ENCODE data around the gene ZNRD2. TPM values are rescaled to one million over a fixed set of nuclear protein-coding genes. Genes with fewer than 3 reads are reported as not detected.

ZNRD2 gene
- polyA plus RNA-seq, 1 experiment, result 73.3 TPM

GRCh38 chr11:65538915-65539743 lies 31.1 kb upstream of the ZNRD2 start:
- ChIA-PET CTCF (interaction anchor here (1.8 to 5.7 kb wide), 7 partner anchors 9 to 52 kb away, joined by 5 to 134 read pairs (median 26); partner anchors contain the start of genes EHBP1L1, FAM89B, KCNK7 and ZNRD2), POLR2A (interaction anchor here (0.5 kb wide), 1 partner anchor 14 kb away, joined by 3 read pairs; the partner anchor contains the start of gene SCYL1)
- H3K4me3 ChIP-seq (ENCODE audit: low read depth, low read length), result no peak overlapping the region
- no peak for DNase-seq (ENCODE audit: low read depth)
- no peaks in the 10 kb centered on the region for H3K27me3 ChIP-seq (ENCODE audit: control insufficient read depth, insufficient read depth, low read length)
- peaks cover 52% of the 10 kb centered on the region for H3K36me3 ChIP-seq (ENCODE audit: control insufficient read depth, insufficient read depth, low read length)
- TF ChIP-seq CTCF (IDR thresholded peaks at IDR 0.05; ENCODE audit: insufficient read depth, low read depth, low read length), result no peak

- Histone ChIP-seq H3K36me3 (ENCODE audit: control insufficient read depth, insufficient read depth, low read length) (peaks cover 56% of the 10 kb centered on the region), H3K27me3 (ENCODE audit: control insufficient read depth, insufficient read depth, low read length) (no peaks in the 10 kb centered on the region), H3K4me3 (ENCODE audit: low read depth, low read length) (peak overlapping the region; percentile 18)
- CTCF ChIA-PET, result interaction anchor here (0.7 to 5.7 kb wide), 18 partner anchors 10 to 165 kb away, joined by 3 to 134 read pairs (median 13); partner anchors contain the start of genes EHBP1L1, FAM89B, KCNK7 and LTBP3
- TF ChIP-seq CTCF (IDR thresholded peaks at IDR 0.05; ENCODE audit: insufficient read depth, low read depth, low read length), result no peak
- no peak for DNase-seq (ENCODE audit: low read depth)
- POLR2A ChIA-PET, result interaction anchor here (0.5 kb wide), 1 partner anchor 15 kb away, joined by 3 read pairs; the partner anchor contains the start of gene SCYL1
Measured at GRCh38 chr11:65539744-65540289, 30.5 kb upstream of the ZNRD2 start.

- Histone ChIP-seq H3K4me3 (ENCODE audit: low read depth, low read length) (peak overlapping the region; percentile 18), H3K36me3 (ENCODE audit: control insufficient read depth, insufficient read depth, low read length) (peaks cover 54% of the 10 kb centered on the region), H3K27me3 (ENCODE audit: control insufficient read depth, insufficient read depth, low read length) (no peaks in the 10 kb centered on the region)
- ChIA-PET CTCF (interaction anchor here (0.6 to 5.7 kb wide), 22 partner anchors 10 to 311 kb away, joined by 3 to 134 read pairs (median 6); partner anchors contain the start of genes EHBP1L1, FAM89B, KCNK7 and LTBP3), POLR2A (interaction anchor here (0.6 kb wide), 1 partner anchor 122 kb away, joined by 3 read pairs; no protein-coding TSS in a partner anchor)
- peak; percentile 82 for TF ChIP-seq CTCF (IDR thresholded peaks at IDR 0.05; ENCODE audit: insufficient read depth, low read depth, low read length)
- DNase-seq (ENCODE audit: low read depth), result peak; percentile 37
Measured at GRCh38 chr11:65540290-65541092, 29.8 kb upstream of the ZNRD2 start.

GRCh38 chr11:65541093-65541982 lies 28.9 kb upstream of the ZNRD2 start:
- Histone ChIP-seq H3K36me3 (ENCODE audit: control insufficient read depth, insufficient read depth, low read length) (peaks cover 56% of the 10 kb centered on the region), H3K27me3 (ENCODE audit: control insufficient read depth, insufficient read depth, low read length) (no peaks in the 10 kb centered on the region), H3K4me3 (ENCODE audit: low read depth, low read length) (peak overlapping the region; percentile 18)
- no peak for TF ChIP-seq CTCF (IDR thresholded peaks at IDR 0.05; ENCODE audit: insufficient read depth, low read depth, low read length)
- CTCF ChIA-PET, result interaction anchor here (0.6 to 5.7 kb wide), 20 partner anchors 11 to 310 kb away, joined by 3 to 134 read pairs (median 10); partner anchors contain the start of genes EHBP1L1, FAM89B, KCNK7 and LTBP3
- POLR2A ChIA-PET, result interaction anchor here (0.6 kb wide), 1 partner anchor 123 kb away, joined by 3 read pairs; no protein-coding TSS in a partner anchor
- no peak for DNase-seq (ENCODE audit: low read depth)

Data from BJ (cell line).